ENCODE results near the gene KAZN. TPM values are rescaled to one million over a fixed set of nuclear protein-coding genes. Genes with fewer than 3 reads are reported as not detected.

KAZN gene
- polyA plus RNA-seq, 4 donors = 3.0 to 39.5 (median 4.4) TPM

DNA sequence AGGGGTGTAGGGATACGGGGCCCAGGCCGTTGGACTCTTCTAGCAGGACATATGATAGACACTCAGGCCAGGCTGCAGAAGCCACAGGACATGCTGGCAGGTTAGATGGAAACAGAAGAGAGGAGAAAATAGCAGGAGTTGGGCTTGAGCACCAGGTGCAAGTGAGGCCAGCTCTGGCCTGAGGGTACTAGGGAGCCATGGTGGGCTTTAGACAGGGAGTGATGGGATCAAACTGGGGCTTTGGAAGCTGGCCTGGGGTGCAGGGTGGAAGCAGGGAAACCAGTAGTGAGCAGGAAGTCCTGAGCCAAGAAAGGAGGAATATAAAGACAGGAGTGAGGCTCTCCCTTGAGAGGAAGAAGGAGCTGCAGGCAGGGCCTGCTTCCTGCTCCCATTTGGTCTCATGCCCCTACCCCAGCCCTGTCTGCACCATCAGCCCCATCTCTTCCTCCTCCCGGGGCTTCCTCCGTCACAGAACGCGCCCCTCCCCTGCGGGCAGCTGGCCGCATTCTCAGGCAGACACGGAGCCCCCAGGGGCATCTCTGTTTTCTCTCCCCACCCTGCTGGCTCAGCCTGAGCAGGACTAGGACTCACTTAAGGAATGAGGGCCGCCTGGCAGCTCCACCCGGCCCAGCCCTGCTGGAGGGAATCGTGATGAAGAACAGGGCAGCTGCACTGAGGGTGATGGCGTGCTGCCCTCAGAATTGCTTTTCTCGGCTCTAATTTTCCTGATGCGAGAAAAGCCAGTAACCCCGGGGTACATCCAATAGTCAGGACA is 389.5 kb downstream of the KAZN start:
- no peaks in the 10 kb centered on the region for H3K4me1 ChIP-seq (ENCODE audit: control insufficient read depth in 3 of 3, insufficient read depth in 2 of 3, low read depth in 1 of 3, low read length in 2 of 3)
- no peaks in the 10 kb centered on the region for H3K9me3 ChIP-seq (ENCODE audit: control insufficient read depth in 2 of 2, insufficient read depth in 1 of 2, low read depth in 1 of 2, low read length in 1 of 2)
- no peak overlapping the region for H3K27ac ChIP-seq (ENCODE audit: low read depth in 1 of 3, low read length in 2 of 3)
- WGBS, 3 donors = 69 to 83% (median 80%) methylated on average over 16 of the region's 16 CpGs
- peaks cover 0 to 3% (median 0%) of the 10 kb centered on the region in 3 donors for H3K36me3 ChIP-seq (ENCODE audit: control insufficient read depth in 3 of 3, insufficient read depth in 2 of 3, low read depth in 1 of 3, low read length in 3 of 3)
- H3K4me3 ChIP-seq (ENCODE audit: low read depth in 1 of 3, low read length in 3 of 3) = no peak overlapping the region
- FAIRE-seq = no peak
- no peaks in the 10 kb centered on the region for H3K27me3 ChIP-seq (ENCODE audit: control insufficient read depth in 3 of 3, insufficient read depth in 3 of 3, low read length in 3 of 3)
- no peak for DNase-seq

DNA sequence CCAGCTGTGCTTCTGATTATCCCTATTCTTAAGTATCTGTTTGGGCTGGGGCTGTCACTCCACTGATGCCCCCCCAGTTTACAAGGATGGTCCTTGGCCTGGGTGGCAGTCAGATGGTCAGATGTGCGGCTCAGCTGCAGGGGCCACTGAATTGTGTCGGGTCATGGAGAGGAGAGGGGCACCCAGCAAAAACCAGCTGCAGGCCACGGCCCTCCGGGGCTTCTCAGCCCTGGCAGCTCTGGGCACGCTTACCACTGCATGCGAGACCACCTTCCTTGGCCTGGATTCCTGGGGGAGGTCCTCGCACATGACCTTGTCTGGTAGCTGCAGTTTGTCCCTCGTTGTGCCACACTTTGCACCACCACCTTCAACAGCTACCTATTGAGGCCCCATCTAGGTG is 390.2 kb downstream of the KAZN start:
- Histone ChIP-seq H3K4me1 (ENCODE audit: control insufficient read depth in 3 of 3, insufficient read depth in 2 of 3, low read depth in 1 of 3, low read length in 2 of 3) (no peaks in the 10 kb centered on the region), H3K27ac (ENCODE audit: low read depth in 1 of 3, low read length in 2 of 3) (no peak overlapping the region), H3K36me3 (ENCODE audit: control insufficient read depth in 3 of 3, insufficient read depth in 2 of 3, low read depth in 1 of 3, low read length in 3 of 3) (peaks cover 0 to 3% (median 0%) of the 10 kb centered on the region in 3 donors), H3K9me3 (ENCODE audit: control insufficient read depth in 2 of 2, insufficient read depth in 1 of 2, low read depth in 1 of 2, low read length in 1 of 2) (no peaks in the 10 kb centered on the region), H3K27me3 (ENCODE audit: control insufficient read depth in 3 of 3, insufficient read depth in 3 of 3, low read length in 3 of 3) (no peaks in the 10 kb centered on the region), H3K4me3 (ENCODE audit: low read depth in 1 of 3, low read length in 3 of 3) (no peak overlapping the region)
- DNase-seq (no peak), FAIRE-seq (no peak)
- 91 to 93% (median 93%) methylated on average over 8 of the region's 8 CpGs for WGBS, 3 donors

DNA sequence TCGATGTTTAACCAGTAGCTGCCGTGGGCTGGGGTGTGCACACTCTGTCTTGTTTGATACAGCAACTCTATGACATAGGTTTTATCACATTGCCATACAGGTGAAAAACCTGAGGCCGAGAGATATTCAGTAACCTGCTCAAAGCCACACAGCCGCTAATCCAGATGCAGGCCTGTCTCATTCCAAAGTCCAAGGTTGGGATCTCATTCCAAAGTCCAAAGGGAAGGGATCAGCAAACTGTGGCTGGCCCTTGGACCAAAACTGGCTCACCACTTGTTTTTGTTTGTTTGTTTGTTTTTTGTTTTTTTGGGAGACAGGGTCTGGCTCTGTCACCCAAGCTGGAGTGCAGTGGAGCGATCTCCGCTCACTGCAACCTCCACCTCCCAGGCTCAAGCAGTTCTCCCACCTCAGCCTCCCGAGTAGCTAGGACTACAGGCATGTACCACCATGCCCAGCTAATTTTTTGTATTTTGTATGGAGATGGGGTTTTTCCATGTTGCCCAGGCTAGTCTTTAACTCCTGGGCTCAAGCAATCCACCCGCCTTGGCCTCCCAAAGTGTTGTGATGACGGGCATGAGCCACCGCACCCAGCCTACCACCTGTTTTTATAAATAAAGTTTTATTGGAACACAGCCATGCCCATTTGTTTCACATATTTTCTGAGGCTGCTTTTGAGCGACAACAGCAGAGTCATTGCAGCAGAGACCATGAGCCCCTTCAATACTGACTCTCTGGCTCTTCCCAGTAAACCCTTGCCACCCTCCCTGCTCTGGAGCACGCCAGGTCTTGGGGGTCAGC is 391.6 kb downstream of the KAZN start:
- no peaks in the 10 kb centered on the region for H3K27me3 ChIP-seq (ENCODE audit: control insufficient read depth in 3 of 3, insufficient read depth in 3 of 3, low read length in 3 of 3)
- no peak overlapping the region for H3K27ac ChIP-seq (ENCODE audit: low read depth in 1 of 3, low read length in 2 of 3)
- H3K4me3 ChIP-seq (ENCODE audit: low read depth in 1 of 3, low read length in 3 of 3) = no peak overlapping the region
- no peaks in the 10 kb centered on the region for H3K4me1 ChIP-seq (ENCODE audit: control insufficient read depth in 3 of 3, insufficient read depth in 2 of 3, low read depth in 1 of 3, low read length in 2 of 3)
- H3K36me3 ChIP-seq (ENCODE audit: control insufficient read depth in 3 of 3, insufficient read depth in 2 of 3, low read depth in 1 of 3, low read length in 3 of 3) = peaks cover 0 to 5% (median 0%) of the 10 kb centered on the region in 3 donors
- DNase-seq (peak in 1 of 2 donors; percentile 24), FAIRE-seq (no peak)
- WGBS, 3 donors = 75 to 82% (median 78%) methylated on average over 12 of the region's 12 CpGs
- no peaks in the 10 kb centered on the region for H3K9me3 ChIP-seq (ENCODE audit: control insufficient read depth in 2 of 2, insufficient read depth in 1 of 2, low read depth in 1 of 2, low read length in 1 of 2)

DNA sequence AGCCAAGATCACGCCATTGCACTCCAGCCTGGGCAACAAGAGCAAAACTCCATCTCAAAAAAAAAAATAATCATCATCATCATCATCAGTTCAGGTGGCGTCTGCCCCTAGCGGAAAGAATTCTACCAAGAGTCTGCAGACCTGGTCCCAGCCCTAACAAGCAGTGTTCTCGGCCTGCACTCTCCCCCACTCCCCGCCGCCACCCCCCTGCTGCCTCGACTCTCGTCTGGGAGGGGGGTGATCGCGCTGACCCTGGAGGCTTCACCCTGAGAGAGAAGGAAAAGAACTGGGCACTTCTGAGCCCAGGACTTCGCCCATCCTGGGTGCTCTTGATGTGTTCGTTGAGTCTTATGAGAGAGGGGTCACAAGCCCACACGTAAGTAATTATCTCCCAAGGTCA is 394.9 kb downstream of the KAZN start:
- no peaks in the 10 kb centered on the region for H3K4me1 ChIP-seq (ENCODE audit: control insufficient read depth in 3 of 3, insufficient read depth in 2 of 3, low read depth in 1 of 3, low read length in 2 of 3)
- 83 to 89% (median 85%) methylated on average over 13 of the region's 13 CpGs for WGBS, 3 donors
- H3K9me3 ChIP-seq (ENCODE audit: control insufficient read depth in 2 of 2, insufficient read depth in 1 of 2, low read depth in 1 of 2, low read length in 1 of 2) = no peaks in the 10 kb centered on the region
- FAIRE-seq = no peak
- H3K27me3 ChIP-seq (ENCODE audit: control insufficient read depth in 3 of 3, insufficient read depth in 3 of 3, low read length in 3 of 3) = no peaks in the 10 kb centered on the region
- no peak overlapping the region for H3K4me3 ChIP-seq (ENCODE audit: low read depth in 1 of 3, low read length in 3 of 3)
- no peak for DNase-seq
- H3K36me3 ChIP-seq (ENCODE audit: control insufficient read depth in 3 of 3, insufficient read depth in 2 of 3, low read depth in 1 of 3, low read length in 3 of 3) = peaks cover 0 to 11% (median 0%) of the 10 kb centered on the region in 3 donors
- no peak overlapping the region for H3K27ac ChIP-seq (ENCODE audit: low read depth in 1 of 3, low read length in 2 of 3)

DNA sequence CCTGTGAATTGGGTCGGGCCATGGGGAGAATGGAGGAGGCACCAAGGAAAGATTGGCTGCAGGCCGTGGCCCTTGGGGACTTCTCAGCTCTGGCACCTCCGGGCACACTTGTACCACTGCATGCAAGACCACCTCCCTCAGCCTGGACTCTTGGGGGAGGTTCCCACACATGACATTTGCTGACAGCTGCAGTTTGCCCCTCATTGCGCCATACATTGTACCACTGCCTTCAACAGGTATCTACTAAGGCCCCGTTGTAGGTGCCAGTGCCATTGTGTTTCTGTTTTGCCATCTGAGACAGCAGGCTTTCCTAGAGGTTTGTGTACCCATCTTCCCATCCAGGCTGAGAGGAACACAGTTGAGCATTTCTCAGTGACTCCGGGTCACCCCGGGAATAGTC is 395.7 kb downstream of the KAZN start:
- Histone ChIP-seq H3K27ac (ENCODE audit: low read depth in 1 of 3, low read length in 2 of 3) (no peak overlapping the region), H3K4me1 (ENCODE audit: control insufficient read depth in 3 of 3, insufficient read depth in 2 of 3, low read depth in 1 of 3, low read length in 2 of 3) (no peaks in the 10 kb centered on the region), H3K27me3 (ENCODE audit: control insufficient read depth in 3 of 3, insufficient read depth in 3 of 3, low read length in 3 of 3) (no peaks in the 10 kb centered on the region), H3K4me3 (ENCODE audit: low read depth in 1 of 3, low read length in 3 of 3) (no peak overlapping the region), H3K9me3 (ENCODE audit: control insufficient read depth in 2 of 2, insufficient read depth in 1 of 2, low read depth in 1 of 2, low read length in 1 of 2) (no peaks in the 10 kb centered on the region), H3K36me3 (ENCODE audit: control insufficient read depth in 3 of 3, insufficient read depth in 2 of 3, low read depth in 1 of 3, low read length in 3 of 3) (peaks cover 0 to 11% (median 0%) of the 10 kb centered on the region in 3 donors)
- no peak for FAIRE-seq
- DNase-seq = no peak
- 72 to 80% (median 74%) methylated on average over 7 of the region's 7 CpGs for WGBS, 3 donors

DNA sequence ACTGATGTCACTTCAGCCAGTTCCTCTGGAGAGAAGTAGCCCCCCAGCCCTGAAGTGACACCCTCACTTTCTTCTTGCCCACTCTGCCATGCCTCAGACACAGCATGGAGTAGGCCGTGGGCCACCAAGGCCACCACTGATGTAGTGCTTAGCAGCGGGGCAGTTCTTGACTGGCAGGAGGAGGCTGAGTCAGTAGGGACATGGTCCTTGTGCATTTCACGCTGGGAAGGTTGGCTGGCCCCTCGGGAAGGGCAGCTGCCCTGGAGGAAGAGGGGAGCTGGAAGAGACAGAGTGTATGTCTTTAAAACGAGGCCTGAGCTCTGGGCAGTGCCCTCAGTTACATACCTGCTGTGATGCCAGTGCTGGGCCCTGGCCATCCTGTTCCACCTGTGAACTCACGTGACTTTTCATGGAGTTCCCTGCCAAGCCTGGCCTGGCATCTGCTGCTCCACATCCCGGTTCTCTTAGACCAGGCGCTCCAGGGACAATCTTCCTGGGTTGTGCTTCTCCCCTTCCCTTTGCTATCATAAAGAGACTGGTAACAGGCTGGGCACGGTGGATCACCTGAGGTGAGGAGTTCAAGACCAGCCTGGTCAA is 396.5 kb downstream of the KAZN start:
- H3K9me3 ChIP-seq (ENCODE audit: control insufficient read depth in 2 of 2, insufficient read depth in 1 of 2, low read depth in 1 of 2, low read length in 1 of 2) = no peaks in the 10 kb centered on the region
- H3K4me1 ChIP-seq (ENCODE audit: control insufficient read depth in 3 of 3, insufficient read depth in 2 of 3, low read depth in 1 of 3, low read length in 2 of 3) = no peaks in the 10 kb centered on the region
- FAIRE-seq (no peak), DNase-seq (no peak)
- no peaks in the 10 kb centered on the region for H3K27me3 ChIP-seq (ENCODE audit: control insufficient read depth in 3 of 3, insufficient read depth in 3 of 3, low read length in 3 of 3)
- 68 to 86% (median 82%) methylated on average over 9 of the region's 9 CpGs for WGBS, 3 donors
- H3K4me3 ChIP-seq (ENCODE audit: low read depth in 1 of 3, low read length in 3 of 3) = no peak overlapping the region
- peaks cover 0 to 11% (median 0%) of the 10 kb centered on the region in 3 donors for H3K36me3 ChIP-seq (ENCODE audit: control insufficient read depth in 3 of 3, insufficient read depth in 2 of 3, low read depth in 1 of 3, low read length in 3 of 3)
- no peak overlapping the region for H3K27ac ChIP-seq (ENCODE audit: low read depth in 1 of 3, low read length in 2 of 3)

DNA sequence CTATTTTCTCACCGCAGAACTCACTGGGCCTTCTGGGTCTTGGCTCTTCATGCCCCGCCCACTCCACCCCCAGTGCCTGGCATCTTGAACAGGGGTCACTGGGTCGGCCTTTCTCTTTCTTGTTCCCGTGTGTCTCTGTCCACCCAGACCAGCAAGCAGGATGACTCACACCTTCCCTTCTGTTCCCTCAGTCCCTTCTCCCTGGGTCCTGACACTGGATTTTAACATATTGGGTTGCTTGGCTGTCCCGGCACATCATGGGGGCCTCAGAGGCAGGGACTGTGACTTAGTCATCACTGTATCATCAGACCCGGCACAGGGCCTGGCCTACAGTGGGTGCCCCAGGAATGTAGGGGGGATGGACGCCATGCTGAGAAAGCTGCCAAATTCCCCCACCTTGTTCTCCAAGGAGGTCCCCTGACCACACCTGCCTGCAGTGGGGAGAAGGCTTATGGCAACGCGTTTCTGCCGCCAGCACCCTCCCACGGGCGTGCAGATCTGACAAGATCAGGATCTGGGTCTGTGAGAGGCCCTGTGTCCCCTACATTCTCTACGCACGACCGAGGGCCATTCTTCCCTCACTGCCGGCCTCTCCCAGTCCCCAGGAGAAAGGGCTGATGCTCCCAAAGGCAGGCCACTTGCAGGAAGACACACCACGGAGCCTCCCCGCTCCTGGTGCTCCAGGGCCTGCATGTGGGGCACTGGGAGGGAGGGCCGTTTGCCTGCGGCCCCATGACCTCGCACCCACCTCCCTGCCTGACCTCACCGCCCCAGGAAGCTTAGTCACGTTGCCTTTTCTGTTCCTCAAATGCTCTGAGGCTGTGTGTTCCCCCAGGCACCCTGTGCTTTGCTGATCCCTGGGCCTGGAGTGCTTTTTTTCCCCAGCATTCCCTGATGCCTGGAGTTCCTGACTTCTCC is 397.9 kb downstream of the KAZN start:
- 79 to 83% (median 79%) methylated on average over 21 to 23 of the region's 23 CpGs for WGBS, 3 donors
- Histone ChIP-seq H3K27ac (ENCODE audit: low read depth in 1 of 3, low read length in 2 of 3) (no peak overlapping the region), H3K9me3 (ENCODE audit: control insufficient read depth in 2 of 2, insufficient read depth in 1 of 2, low read depth in 1 of 2, low read length in 1 of 2) (no peaks in the 10 kb centered on the region), H3K36me3 (ENCODE audit: control insufficient read depth in 3 of 3, insufficient read depth in 2 of 3, low read depth in 1 of 3, low read length in 3 of 3) (peaks cover 0 to 11% (median 0%) of the 10 kb centered on the region in 3 donors), H3K4me1 (ENCODE audit: control insufficient read depth in 3 of 3, insufficient read depth in 2 of 3, low read depth in 1 of 3, low read length in 2 of 3) (no peaks in the 10 kb centered on the region), H3K27me3 (ENCODE audit: control insufficient read depth in 3 of 3, insufficient read depth in 3 of 3, low read length in 3 of 3) (no peaks in the 10 kb centered on the region), H3K4me3 (ENCODE audit: low read depth in 1 of 3, low read length in 3 of 3) (no peak overlapping the region)
- no peak for DNase-seq
- FAIRE-seq = no peak

Measured in small intestine (tissue), 7 donors.